ENCODE data around the gene DCST2.

The DCST2 gene

DNA sequence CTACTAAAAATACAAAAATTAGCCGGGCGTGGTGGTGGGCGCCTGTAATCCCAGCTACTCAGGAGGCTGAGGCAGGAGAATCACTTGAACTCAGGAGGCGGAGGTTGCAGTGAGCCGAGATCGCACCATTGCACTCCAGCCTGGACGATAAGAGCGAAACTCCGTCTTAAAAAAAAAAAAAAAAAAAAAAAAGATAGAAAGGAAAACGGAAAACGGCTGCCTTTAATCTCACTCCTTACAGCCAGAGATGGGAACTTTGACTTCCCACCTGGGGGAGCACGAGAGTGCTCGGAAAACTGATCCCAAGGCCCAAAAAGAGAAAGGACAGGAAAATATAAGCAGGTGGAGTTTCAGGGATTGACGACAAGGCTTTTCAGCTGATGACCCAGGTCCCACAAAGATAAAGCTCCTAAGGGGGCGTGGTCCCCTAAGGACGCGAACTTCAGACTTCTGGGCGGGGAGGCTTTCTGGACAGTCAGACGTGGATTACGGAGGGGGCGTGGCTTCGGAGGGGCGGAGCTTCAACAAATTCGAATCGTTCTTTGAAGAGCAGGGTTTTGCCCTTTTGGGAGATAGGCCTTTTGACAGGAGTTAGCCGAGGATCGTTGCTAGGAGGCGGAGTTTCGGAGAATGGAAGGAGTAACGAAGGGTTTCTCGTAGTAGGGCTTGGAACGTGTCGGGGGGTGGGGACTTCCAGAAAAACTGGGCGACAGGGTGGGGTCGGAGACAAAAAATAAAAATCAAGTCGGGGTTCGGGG is 60.1 kb downstream of the DCST2 start:
- DNase-seq: peak; percentile 92

DNA sequence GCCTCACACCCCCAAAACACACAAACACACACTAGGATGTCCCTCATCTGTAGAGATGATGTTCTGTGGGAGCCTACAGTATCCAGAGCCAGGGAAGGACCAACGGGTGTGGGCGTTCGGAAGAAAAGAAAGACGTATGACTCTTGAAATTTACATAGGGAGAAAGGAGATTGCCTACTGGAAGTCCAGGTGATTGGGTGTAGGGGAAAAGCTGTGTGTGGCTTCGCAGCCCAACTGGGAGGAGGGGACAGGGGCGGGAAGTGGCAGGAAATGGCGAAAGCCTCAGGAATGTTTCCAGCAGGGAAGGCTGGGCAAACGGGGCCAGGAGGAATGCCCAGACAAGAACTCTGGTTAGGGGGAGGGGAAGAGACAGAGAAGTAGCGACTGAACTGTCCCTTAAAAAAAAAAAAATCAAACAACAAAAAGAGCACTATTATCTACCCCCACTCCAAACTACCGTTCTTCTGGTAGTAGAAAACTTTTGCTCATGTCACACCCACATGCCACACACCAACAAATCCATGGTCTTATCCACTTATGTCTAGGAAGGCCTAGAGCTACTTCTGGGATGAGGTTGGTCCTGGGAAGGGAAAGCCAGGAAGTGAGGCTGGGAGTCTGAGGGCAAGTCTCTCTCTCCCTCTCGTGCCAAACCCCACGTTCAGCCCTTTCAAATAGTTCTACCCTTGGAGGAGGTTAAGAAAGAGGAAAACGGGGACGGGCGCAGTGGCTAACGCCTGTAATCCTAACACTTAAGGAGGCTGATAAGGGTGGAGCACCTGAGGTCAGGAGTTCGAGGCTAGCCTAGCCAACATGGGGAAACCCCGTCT is 60.9 kb downstream of the DCST2 start:
- no peak for DNase-seq

DNA sequence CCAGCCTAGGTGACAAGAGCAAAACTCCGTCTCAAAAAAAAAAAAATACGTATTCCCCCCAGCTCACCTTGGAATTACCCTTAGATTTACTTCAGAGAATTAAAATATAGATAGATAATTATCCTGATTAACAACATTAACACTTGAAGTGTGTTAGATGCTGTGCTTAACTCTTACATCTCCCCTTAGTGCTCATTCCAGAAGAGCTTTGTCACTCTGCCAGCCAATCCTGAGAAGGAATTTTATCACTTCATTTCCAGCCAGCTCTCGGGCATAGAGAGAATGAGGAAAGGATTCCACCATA is 61.4 kb downstream of the DCST2 start:
- DNase-seq: no peak

DNA sequence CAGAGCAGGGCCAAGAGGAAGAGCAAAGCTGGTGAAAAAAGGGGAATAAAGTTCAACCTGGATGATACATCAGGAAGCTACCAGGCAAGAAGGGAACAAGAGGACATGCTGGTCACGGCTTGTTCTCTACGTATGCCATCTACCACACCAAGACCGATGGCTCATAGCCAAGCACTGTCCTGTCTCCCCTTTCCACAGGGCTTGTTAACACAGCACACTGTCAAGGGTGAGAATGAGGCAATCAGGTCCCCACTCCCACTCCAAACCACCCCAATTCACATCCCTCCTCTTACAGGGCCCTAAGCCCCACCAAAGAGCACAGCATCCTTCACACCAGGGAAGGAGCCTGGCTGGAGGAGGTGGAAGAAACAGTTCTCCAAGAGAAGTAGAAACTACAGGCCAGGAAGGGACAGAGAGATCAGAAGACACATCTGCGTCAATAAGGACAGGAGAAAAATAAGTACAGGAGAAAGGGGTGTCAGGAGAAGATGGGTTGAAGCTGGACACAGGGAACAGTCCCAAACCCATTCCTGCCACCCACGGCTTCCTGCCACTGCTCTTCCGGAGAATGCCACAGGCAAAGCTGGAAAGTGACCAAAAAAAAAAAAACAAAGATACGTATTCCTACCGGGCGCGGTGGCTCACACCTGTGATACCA is 62.1 kb downstream of the DCST2 start:
- no peak for DNase-seq

DNA sequence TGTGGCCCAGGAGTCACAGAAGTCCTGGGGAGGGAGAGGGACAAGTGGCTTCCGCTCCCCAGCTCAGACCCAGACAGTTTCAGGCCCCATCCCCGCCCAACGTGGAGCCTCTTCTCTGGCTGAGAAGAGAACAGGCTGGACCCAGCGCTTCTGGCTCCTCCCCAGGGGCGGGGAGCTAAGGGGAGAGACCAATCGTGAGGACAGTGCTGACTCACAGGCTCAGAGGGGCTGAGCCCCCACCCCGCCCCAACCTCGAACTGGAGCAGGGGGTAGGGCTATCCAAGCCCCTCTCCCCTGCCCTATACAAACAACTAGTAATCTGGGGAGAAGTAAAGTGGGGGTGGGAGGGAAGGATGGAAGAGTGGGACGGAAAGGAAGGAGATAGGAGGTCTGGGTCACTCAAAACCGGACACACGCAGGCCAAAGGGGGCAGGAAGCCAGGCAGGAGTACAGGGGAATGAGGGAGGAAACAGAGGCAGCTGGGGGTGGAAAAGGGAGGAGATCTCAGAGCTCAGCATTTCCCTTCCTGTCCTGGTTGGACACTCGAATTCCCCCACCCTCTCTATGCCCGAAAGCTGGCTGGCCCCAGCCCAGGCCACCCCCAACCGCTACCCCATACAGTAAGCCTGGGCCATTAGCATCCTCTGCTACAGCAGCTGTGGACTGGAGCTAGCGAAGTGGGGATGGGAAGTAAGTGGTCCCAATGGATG is 62.8 kb downstream of the DCST2 start, which contains the start of gene SHC1:
Gene SHC1, minus strand, starts transcription at position 117 of the 710 bp plus-strand sequence. CDS start 221 bp downstream, outside the sequence.
- DNase-seq: no peak

DNA sequence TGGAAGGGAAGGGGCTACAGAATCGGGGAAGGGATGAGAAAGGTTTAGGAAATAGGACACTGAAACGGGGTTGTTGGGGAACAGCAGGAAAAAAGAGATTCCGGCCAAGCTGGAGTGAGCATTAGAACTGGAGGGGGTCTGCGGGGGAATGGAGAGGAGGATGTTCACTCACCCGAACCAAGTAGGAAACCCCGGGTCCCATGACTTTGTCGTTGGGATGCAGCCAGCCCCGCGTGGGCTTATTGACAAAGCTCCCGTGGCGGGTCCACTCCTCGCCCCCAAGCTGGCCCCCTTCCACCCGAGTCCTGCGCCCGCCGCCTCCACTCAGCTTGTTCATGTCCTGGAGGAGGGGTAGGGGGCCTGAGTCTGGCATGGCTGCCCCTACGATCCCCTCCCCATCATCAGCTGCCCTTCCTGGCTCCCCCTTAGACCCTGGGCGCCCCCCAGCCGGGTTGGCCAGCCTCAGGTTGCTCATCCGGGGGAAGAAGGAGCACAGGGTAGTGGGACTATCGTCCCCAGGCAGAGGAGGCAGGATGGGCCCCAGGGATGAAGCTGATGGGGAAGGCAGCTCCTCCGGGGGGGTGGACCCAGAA is 63.6 kb downstream of the DCST2 start:
- DNase-seq: no peak

DNA sequence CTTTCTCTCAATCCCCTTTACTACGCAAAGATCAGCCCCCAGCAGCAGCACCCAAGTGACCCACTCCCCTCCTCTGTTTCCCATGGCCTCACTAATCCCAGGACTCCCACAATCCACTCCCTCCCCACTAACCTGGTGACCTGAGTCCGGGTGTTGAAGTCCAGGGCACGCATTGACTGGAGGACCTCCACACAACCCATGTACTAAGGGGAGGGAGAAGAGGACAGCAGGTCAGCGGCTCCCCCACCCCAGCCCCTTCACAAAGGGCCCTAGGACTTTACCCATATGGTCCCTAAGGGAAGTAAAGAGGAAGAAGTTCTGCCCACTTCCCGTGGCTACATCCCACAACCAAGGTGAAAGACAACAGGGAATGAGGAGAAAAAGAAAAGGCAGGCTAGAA is 64.3 kb downstream of the DCST2 start:
- no peak for DNase-seq

DNA sequence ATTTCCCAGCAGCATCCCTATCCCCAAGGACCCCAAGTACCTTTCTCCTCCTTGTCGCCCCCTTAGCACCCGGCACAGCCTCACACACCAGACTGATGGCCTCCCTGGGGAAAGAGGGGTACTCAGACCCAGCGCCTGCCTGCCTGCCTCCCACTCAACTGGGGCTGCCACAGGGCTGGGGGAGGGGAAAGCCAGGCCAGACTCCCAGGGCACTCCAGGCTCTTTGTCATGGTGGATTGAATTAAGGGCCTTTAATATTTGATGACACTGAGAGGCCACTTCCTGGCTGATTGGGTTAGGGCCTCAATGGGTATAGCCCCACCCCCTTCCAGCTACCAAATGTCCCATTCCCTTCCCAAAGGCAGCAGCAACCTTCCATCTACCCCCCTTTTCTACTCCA is 64.8 kb downstream of the DCST2 start:
- DNase-seq: no peak
